BJ (cell line): ENCODE measurements around the gene TSPAN33. TPM values are rescaled to one million over a fixed set of nuclear protein-coding genes. Genes with fewer than 3 reads are reported as not detected.

Source experiments
- CTCF ChIA-PET: fragments of 350-600 bp; formaldehyde crosslinking; extraction: SDS; loops from one replicate; lab custom pipeline; 2021; ENCODE audit warnings: antibody characterized with exemption, inconsistent platforms; lab: Yijun Ruan, JAX
- POLR2A ChIA-PET: fragments of 300-600 bp; sonication (Branson Sonifier 250); formaldehyde crosslinking; extraction: SDS; loops from one replicate; lab custom pipeline; 2021; ENCODE audit warnings: antibody characterized with exemption; lab: Charles Lee
- DNase-seq: peaks from one replicate; pipeline ENCODE4 v3.0.0-alpha.2; 2011; ENCODE audit warnings: low read depth
- H3K27me3 ChIP-seq: 2 replicates; pipeline ENCODE4 v1.6.0; 2011; ENCODE audit warnings: low read length; ENCODE audit not compliant: control insufficient read depth, insufficient read depth
- H3K36me3 ChIP-seq: 2 replicates; pipeline ENCODE4 v1.5.1; 2011; ENCODE audit warnings: low read length; ENCODE audit not compliant: control insufficient read depth, insufficient read depth
- H3K4me3 ChIP-seq: 2 replicates; pipeline ENCODE4 v1.5.1; 2011; ENCODE audit warnings: low read depth, mild to moderate bottlenecking, control low read depth, low read length
- CTCF ChIP-seq: IDR thresholded peaks from 2 replicates; pipeline ENCODE4 v1.5.1; 2011; ENCODE audit warnings: low read depth, mild to moderate bottlenecking, control low read depth, inconsistent platforms, low read length, moderate library complexity; ENCODE audit not compliant: insufficient read depth
- polyA plus RNA-seq: library from polyadenylated mRNA; depleted of rRNA; stranded (reverse); fragments of >200 nt; gene quantifications from 2 replicates; pipeline ENCODE4 v1.2.3, GENCODE V29; 2011

Gene TSPAN33
- polyA plus RNA-seq, 1 experiment = 0.29 TPM

- POLR2A ChIA-PET = no interaction called here
- no peak for DNase-seq
- Histone ChIP-seq H3K4me3 (no peak overlapping the region), H3K36me3 (peaks cover 10% of the 10 kb centered on the region), H3K27me3 (no peaks in the 10 kb centered on the region)
- no peak for TF ChIP-seq CTCF
- CTCF ChIA-PET = interaction anchor here (0.7 to 10.1 kb wide), 10 partner anchors 8 to 616 kb away, joined by 3 to 186 read pairs (median 8); no protein-coding TSS in a partner anchor
Measured at GRCh38 chr7:129209067-129209926, 64.8 kb downstream of the TSPAN33 start.

DNA sequence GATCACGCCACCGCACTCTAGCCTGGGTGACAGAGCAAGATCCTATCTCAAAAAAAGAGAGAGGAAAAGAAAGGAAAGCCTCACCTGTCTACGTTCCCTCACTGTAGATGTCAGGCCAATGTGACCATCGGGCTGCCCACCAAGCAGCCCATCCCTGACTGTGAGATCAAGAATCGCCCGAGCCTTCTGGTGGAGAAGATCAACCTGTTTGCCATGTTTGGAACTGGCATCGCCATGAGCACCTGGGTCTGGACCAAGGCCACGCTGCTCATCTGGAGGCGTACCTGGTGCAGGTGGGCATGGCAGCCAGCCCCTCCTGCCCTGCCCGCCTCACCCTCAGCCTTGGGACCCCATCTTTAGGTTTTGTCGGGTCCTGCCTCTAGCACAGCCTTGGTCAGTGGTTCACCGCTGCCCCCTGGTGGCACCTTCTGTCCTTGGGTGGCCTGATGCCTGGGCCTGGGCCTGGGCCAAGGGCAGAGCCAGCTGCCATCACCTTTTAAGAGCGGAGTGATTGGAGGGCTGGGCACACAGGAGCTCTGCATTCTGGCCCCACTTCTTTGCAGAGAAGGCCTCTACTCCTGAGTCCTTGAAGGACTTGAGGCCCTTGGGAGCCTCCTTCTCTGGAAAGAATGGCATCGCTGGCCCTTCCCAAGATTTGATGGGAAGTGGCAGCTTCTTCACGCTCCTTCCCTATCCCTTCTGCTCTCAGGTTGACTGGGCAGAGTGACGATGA is 65.9 kb downstream of the TSPAN33 start:
- no peaks in the 10 kb centered on the region for H3K27me3 ChIP-seq
- H3K4me3 ChIP-seq = no peak overlapping the region
- POLR2A ChIA-PET = no interaction called here
- peaks cover 8% of the 10 kb centered on the region for H3K36me3 ChIP-seq
- TF ChIP-seq CTCF = peak; percentile 87
- CTCF ChIA-PET = interaction anchor here (0.5 to 10.1 kb wide), 22 partner anchors 8 to 823 kb away, joined by 3 to 186 read pairs (median 5); partner anchors contain the start of gene SMO
- no peak for DNase-seq

GRCh38 chr7:129210989-129211312 is 66.4 kb downstream of the TSPAN33 start:
- no peak overlapping the region for H3K4me3 ChIP-seq
- no peak for DNase-seq
- no peak for TF ChIP-seq CTCF
- ChIA-PET POLR2A (no interaction called here), CTCF (interaction anchor here (0.5 to 10.1 kb wide), 22 partner anchors 7 to 823 kb away, joined by 3 to 186 read pairs (median 4); partner anchors contain the start of gene SMO)
- no peaks in the 10 kb centered on the region for H3K27me3 ChIP-seq
- peaks cover 8% of the 10 kb centered on the region for H3K36me3 ChIP-seq

DNA sequence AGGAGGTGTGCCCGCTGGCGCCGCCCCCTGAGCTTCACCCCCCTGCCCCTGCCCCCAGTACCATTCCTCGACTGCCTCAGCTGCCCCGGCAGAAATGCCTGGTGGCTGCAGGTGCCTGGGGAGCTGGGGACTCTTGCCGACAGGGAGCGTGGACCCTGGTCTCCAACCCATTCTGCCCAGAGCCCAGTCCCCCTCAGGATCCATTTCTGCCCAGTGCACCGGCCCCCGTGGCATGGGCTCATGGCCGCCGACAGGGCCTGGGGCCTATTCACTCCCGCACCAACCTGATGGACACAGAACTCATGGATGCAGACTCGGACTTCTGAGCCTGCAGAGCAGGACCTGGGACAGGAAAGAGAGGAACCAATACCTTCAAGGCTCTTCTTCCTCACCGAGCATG is 67.6 kb downstream of the TSPAN33 start:
- no peak for TF ChIP-seq CTCF
- DNase-seq = no peak
- Histone ChIP-seq H3K27me3 (no peaks in the 10 kb centered on the region), H3K4me3 (no peak overlapping the region), H3K36me3 (peaks cover 8% of the 10 kb centered on the region)
- ChIA-PET POLR2A (no interaction called here), CTCF (interaction anchor here (0.8 to 10.1 kb wide), 5 partner anchors 9 to 86 kb away, joined by 4 to 186 read pairs (median 4); no protein-coding TSS in a partner anchor)

DNA sequence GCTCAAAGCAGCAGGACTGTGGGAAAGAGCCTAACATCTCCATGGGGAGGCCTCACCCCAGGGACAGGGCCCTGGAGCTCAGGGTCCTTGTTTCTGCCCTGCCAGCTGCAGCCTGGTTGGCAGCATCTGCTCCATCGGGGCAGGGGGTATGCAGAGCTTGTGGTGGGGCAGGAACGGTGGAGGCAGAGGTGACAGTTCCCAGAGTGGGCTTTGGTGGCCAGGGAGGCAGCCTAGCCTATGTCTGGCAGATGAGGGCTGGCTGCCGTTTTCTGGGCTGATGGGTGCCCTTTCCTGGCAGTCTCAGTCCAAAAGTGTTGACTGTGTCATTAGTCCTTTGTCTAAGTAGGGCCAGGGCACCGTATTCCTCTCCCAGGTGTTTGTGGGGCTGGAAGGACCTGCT is 68.1 kb downstream of the TSPAN33 start:
- no peak for DNase-seq
- ChIA-PET POLR2A (no interaction called here), CTCF (interaction anchor here (0.6 to 10.1 kb wide), 5 partner anchors 9 to 744 kb away, joined by 3 to 186 read pairs (median 4); no protein-coding TSS in a partner anchor)
- H3K27me3 ChIP-seq = no peaks in the 10 kb centered on the region
- H3K4me3 ChIP-seq = no peak overlapping the region
- peaks cover 8% of the 10 kb centered on the region for H3K36me3 ChIP-seq
- TF ChIP-seq CTCF = no peak
